Astrocyte (in vitro differentiated cells and primary cell): ENCODE data around the gene CRYL1. TPM values are rescaled to one million over a fixed set of nuclear protein-coding genes. Genes with fewer than 3 reads are reported as not detected.

Experiments
- DNase-seq: peaks from one replicate; pipeline ENCODE4 v3.0.0-alpha.2; 2010; ENCODE audit warnings: low read depth
- FAIRE-seq: peaks from 2 replicates; lab custom pipeline; 2011; peaks lifted over from hg19 to GRCh38; lab: Jason Lieb, UNC
- H2AFZ ChIP-seq: 2 replicates; pipeline ENCODE4 v1.6.0; 2012; ENCODE audit warnings: low read depth, low read length, inconsistent platforms
- H3K27ac ChIP-seq: 2 replicates; pipeline ENCODE4 v1.5.1; 2011; ENCODE audit warnings: low read depth, low read length, inconsistent platforms
- H3K27me3 ChIP-seq: 2 replicates; pipeline ENCODE4 v1.6.0; 2011; ENCODE audit warnings: low read length, inconsistent platforms; ENCODE audit not compliant: insufficient read depth
- H3K36me3 ChIP-seq: 2 replicates; pipeline ENCODE4 v1.5.1; 2011; ENCODE audit warnings: low read length, inconsistent platforms; ENCODE audit not compliant: insufficient read depth
- H3K4me1 ChIP-seq: 2 replicates; pipeline ENCODE4 v1.5.1; 2011; ENCODE audit warnings: low read length, inconsistent platforms; ENCODE audit not compliant: insufficient read depth
- H3K4me2 ChIP-seq: 2 replicates; pipeline ENCODE4 v1.6.0; 2012; ENCODE audit warnings: low read length, inconsistent platforms
- H3K4me3 ChIP-seq: 2 replicates; pipeline ENCODE4 v1.5.1; 2011; ENCODE audit warnings: low read depth, mild to moderate bottlenecking, low read length, inconsistent platforms; ENCODE audit not compliant: insufficient read depth
- H3K79me2 ChIP-seq: 2 replicates; pipeline ENCODE4 v1.6.0; 2012; ENCODE audit warnings: mild to moderate bottlenecking, low read length, inconsistent platforms; ENCODE audit not compliant: insufficient read depth
- H3K9ac ChIP-seq: 2 replicates; pipeline ENCODE4 v1.6.0; 2012; ENCODE audit warnings: mild to moderate bottlenecking, low read length, inconsistent platforms
- H3K9me3 ChIP-seq: 2 replicates; pipeline ENCODE4 v1.5.1; 2012; ENCODE audit warnings: low read depth, mild to moderate bottlenecking, low read length, inconsistent platforms; ENCODE audit not compliant: insufficient read depth
- H4K20me1 ChIP-seq: 2 replicates; pipeline ENCODE4 v1.6.0; 2012; ENCODE audit warnings: low read length, inconsistent platforms; ENCODE audit not compliant: insufficient read depth
- H3K27ac Mint-ChIP-seq: one replicate; pipeline ENCODE4 v1.8.0; 2021; ENCODE audit warnings: mild to moderate bottlenecking, mixed read lengths; ENCODE audit not compliant: unreplicated experiment
- H3K27me3 Mint-ChIP-seq: one replicate; pipeline ENCODE4 v1.8.0; 2021; ENCODE audit warnings: low read depth, mixed read lengths; ENCODE audit not compliant: unreplicated experiment
- H3K36me3 Mint-ChIP-seq: one replicate; pipeline ENCODE4 v1.8.0; 2021; ENCODE audit warnings: low read depth, mixed read lengths; ENCODE audit not compliant: unreplicated experiment
- H3K4me1 Mint-ChIP-seq: one replicate; pipeline ENCODE4 v1.8.0; 2021; ENCODE audit warnings: low read depth, mixed read lengths; ENCODE audit not compliant: unreplicated experiment
- H3K4me3 Mint-ChIP-seq: one replicate; pipeline ENCODE4 v1.8.0; 2021; ENCODE audit warnings: mild to moderate bottlenecking, moderate library complexity, mixed read lengths; ENCODE audit not compliant: unreplicated experiment
- H3K9me3 Mint-ChIP-seq: one replicate; pipeline ENCODE4 v1.8.0; 2021; ENCODE audit warnings: mild to moderate bottlenecking, mixed read lengths; ENCODE audit not compliant: unreplicated experiment
- CTCF ChIP-seq: IDR thresholded peaks from 2 replicates; pipeline ENCODE4 v1.5.1; 2011; ENCODE audit warnings: low read depth, mild to moderate bottlenecking, inconsistent platforms, low read length, moderate library complexity; ENCODE audit not compliant: insufficient read depth
- EZH2 ChIP-seq: IDR thresholded peaks from 2 replicates; pipeline ENCODE4 v1.6.1; 2012; ENCODE audit warnings: mild to moderate bottlenecking, low read length, inconsistent platforms; ENCODE audit not compliant: insufficient read depth
- total RNA-seq: library from RNA; stranded (reverse); gene quantifications from 2 replicates; pipeline ENCODE4 v1.2.1, GENCODE V29; 2021

The CRYL1 gene
- total RNA-seq, 1 donor from 2014 or later: 3.7 TPM

- Histone ChIP-seq H3K9ac (no peak overlapping the region), H3K4me2 (peak overlapping the region; percentile 27), H3K4me1 (peaks cover 23% of the 10 kb centered on the region), H2AFZ (peak overlapping the region; percentile 51), H3K79me2 (no peaks in the 10 kb centered on the region), H3K36me3 (no peaks in the 10 kb centered on the region), H3K27me3 (no peaks in the 10 kb centered on the region), H3K27ac (no peak overlapping the region), H3K4me3 (no peak overlapping the region), H4K20me1 (no peaks in the 10 kb centered on the region), H3K9me3 (no peaks in the 10 kb centered on the region)
- no peak for FAIRE-seq
- peaks cover 31% of the 10 kb centered on the region for H3K4me1 Mint-ChIP-seq
- no peaks in the 10 kb centered on the region for H3K36me3 Mint-ChIP-seq
- peak; percentile 27 for DNase-seq
- H3K9me3 Mint-ChIP-seq: peaks cover 5% of the 10 kb centered on the region
- TF ChIP-seq EZH2: no peak
- TF ChIP-seq CTCF: no peak
- H3K27ac Mint-ChIP-seq: no peak overlapping the region
- peaks cover 18% of the 10 kb centered on the region for H3K27me3 Mint-ChIP-seq
- no peak overlapping the region for H3K4me3 Mint-ChIP-seq
Measured at GRCh38 chr13:20363603-20364002, 162.1 kb downstream of the CRYL1 start.

- Histone ChIP-seq H3K36me3 (no peaks in the 10 kb centered on the region), H3K9me3 (no peaks in the 10 kb centered on the region), H3K27me3 (no peaks in the 10 kb centered on the region), H3K4me3 (no peak overlapping the region), H3K4me1 (peaks cover 23% of the 10 kb centered on the region), H3K79me2 (no peaks in the 10 kb centered on the region), H3K27ac (no peak overlapping the region), H3K9ac (no peak overlapping the region), H2AFZ (peak overlapping the region; percentile 17), H4K20me1 (no peaks in the 10 kb centered on the region), H3K4me2 (peak overlapping the region; percentile 27)
- Mint-ChIP-seq H3K4me3 (no peak overlapping the region), H3K27me3 (peaks cover 18% of the 10 kb centered on the region), H3K4me1 (peaks cover 33% of the 10 kb centered on the region), H3K27ac (no peak overlapping the region), H3K9me3 (peaks cover 5% of the 10 kb centered on the region), H3K36me3 (no peaks in the 10 kb centered on the region)
- TF ChIP-seq EZH2 (no peak), CTCF (no peak)
- FAIRE-seq (no peak), DNase-seq (no peak)
Measured at GRCh38 chr13:20363172-20363571, 162.5 kb downstream of the CRYL1 start.

- no peak overlapping the region for H3K4me2 ChIP-seq
- Mint-ChIP-seq H3K27ac (no peak overlapping the region), H3K4me1 (peaks cover 33% of the 10 kb centered on the region), H3K27me3 (peaks cover 18% of the 10 kb centered on the region), H3K9me3 (peaks cover 5% of the 10 kb centered on the region), H3K4me3 (no peak overlapping the region), H3K36me3 (no peaks in the 10 kb centered on the region)
- H3K79me2 ChIP-seq: no peaks in the 10 kb centered on the region
- H4K20me1 ChIP-seq: no peaks in the 10 kb centered on the region
- H3K27ac ChIP-seq: no peak overlapping the region
- FAIRE-seq (no peak), DNase-seq (no peak)
- H3K9me3 ChIP-seq: no peaks in the 10 kb centered on the region
- no peaks in the 10 kb centered on the region for H3K27me3 ChIP-seq
- H3K36me3 ChIP-seq: no peaks in the 10 kb centered on the region
- TF ChIP-seq CTCF (no peak), EZH2 (no peak)
- peaks cover 23% of the 10 kb centered on the region for H3K4me1 ChIP-seq
- no peak overlapping the region for H3K4me3 ChIP-seq
- H3K9ac ChIP-seq: no peak overlapping the region
- H2AFZ ChIP-seq: no peak overlapping the region
Measured at GRCh38 chr13:20362484-20363041, 163.1 kb downstream of the CRYL1 start.
